Measurements from ENCODE around the gene SPATA9. TPM values are rescaled to one million over a fixed set of nuclear protein-coding genes. Genes with fewer than 3 reads are reported as not detected.

The SPATA9 gene
- polyA plus RNA-seq, 3 donors = 0.59 to 7.0 (median 0.67) TPM

DNA sequence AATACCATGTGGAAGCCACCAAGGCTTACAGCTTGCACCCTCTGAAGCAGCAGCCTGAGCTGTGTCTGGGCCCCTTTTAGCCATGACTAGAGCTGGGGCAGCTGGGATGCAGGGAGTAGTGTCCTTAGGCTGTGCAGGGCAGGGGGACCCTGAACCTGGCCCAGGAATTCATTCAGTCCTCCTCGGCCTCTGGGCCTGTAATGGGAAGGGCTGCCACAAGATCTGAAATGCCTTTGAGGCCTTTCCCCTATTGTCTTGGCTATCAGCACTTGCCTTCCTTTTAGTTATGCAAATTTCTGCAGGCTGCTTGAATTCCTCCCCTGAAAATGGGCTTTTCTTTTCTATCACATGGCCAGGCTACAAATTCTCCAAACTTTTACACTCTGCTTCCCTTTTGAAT is 53.9 kb downstream of the SPATA9 start:
- WGBS, 3 donors = 86 to 92% (median 87%) methylated on average over 1 of the region's 1 CpG
- H3K27ac ChIP-seq (ENCODE audit: low read depth, low read length) = no peak overlapping the region

DNA sequence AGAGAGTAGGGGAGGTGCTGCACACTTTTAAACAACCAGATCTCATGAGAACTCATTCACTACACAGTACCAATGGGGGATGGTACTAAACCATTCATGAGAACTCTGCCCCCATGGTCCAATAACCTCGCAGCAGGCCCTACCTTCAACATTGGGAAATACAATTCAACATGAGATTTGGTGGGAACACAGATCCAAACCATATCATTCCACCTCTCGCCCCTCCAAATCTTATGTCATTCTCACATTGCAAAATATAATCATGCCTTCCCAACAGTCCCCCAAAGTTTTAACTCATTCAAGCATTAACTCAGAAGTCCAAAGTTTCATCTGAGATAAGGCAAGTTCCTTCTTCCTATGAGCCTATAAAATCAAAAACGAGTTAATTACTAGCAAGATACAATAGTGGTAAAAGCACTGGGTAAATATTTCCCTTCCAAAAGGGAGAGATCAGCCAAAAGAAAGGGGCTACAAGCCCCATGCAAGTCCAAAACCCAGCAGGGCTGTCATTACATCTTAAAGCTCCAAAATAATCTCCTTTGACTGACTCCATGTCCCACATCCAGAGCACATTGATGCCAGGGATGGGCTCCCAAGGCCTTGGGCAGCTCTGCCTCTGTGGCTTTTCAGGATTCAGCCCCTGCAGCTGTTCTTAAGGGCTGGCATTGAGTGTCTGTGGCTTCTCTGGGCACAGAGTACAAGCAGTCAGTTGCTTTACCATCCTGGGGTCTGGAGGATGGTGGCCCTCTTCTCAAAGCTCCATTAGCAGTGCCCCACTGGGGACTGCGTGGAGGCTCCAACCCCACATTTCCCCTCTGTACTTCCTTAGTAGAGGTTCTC is 54.6 kb downstream of the SPATA9 start:
- WGBS, 3 donors = 87 to 91% (median 87%) methylated on average over 4 of the region's 4 CpGs
- no peak overlapping the region for H3K27ac ChIP-seq (ENCODE audit: low read depth, low read length)

DNA sequence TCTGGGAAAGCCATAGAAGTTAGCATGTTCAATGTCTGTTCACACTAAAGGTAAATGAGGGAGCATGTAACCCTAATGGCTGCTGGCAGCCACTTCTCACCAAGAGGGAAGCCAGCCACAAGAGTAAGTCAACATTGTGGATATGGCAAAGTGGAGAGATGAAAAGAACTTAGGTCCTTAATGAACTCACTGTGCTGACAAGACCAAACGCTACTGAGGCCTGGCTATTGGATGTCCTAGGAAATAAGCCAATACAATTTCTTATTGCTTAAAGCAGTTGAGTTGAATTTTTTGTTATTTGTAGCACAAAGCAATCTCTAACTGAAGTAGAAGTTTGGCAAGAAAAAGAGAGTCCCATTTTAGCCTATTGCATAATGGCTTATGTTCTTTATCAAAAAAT is 56.1 kb downstream of the SPATA9 start:
- 56 to 94% (median 74%) methylated on average over 1 of the region's 1 CpG for WGBS, 3 donors
- H3K27ac ChIP-seq (ENCODE audit: low read depth, low read length) = no peak overlapping the region

DNA sequence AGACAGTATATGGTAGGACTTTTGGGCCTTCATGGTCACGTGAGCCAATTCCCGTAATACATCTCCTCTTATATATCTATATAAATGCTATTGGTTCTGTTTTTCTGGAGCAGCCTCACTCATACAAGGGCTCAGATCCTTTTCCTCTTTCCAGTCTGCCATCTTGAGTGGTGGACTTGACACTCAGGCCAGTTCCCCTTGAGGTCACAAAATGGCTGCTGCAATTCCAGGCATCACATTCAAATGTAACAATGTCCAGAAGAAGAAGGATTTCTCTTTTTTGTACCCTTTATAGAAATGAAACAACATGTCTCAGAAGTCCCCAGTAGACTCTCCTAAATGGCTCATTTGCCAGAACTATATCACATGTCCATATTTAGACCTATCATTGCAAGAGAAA is 58.4 kb downstream of the SPATA9 start:
- H3K27ac ChIP-seq (ENCODE audit: low read depth, low read length) = no peak overlapping the region
- WGBS, 3 donors = 96 to 99% (median 98%) methylated on average over 2 of the region's 2 CpGs

DNA sequence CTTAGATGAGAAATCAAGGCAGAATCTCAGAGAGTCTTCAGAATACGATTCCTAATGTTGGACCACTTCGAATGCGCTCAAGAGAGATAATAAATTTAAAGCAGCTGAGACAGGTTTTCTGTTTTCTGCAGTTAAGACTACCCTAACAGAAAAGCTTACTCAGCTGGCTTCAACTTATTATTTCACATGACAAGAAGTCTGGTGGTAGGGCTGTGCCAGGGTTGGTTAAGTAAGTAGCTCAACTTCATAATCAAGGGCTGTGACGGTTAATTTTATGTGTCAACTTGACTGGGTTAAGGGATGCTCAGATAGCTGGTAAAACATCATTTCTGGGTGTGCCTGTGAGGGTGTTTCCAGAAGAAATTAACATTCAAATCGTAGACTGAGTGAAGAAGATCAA is 59.1 kb downstream of the SPATA9 start:
- 58 to 97% (median 94%) methylated on average over 5 of the region's 5 CpGs for WGBS, 3 donors
- no peak overlapping the region for H3K27ac ChIP-seq (ENCODE audit: low read depth, low read length)

DNA sequence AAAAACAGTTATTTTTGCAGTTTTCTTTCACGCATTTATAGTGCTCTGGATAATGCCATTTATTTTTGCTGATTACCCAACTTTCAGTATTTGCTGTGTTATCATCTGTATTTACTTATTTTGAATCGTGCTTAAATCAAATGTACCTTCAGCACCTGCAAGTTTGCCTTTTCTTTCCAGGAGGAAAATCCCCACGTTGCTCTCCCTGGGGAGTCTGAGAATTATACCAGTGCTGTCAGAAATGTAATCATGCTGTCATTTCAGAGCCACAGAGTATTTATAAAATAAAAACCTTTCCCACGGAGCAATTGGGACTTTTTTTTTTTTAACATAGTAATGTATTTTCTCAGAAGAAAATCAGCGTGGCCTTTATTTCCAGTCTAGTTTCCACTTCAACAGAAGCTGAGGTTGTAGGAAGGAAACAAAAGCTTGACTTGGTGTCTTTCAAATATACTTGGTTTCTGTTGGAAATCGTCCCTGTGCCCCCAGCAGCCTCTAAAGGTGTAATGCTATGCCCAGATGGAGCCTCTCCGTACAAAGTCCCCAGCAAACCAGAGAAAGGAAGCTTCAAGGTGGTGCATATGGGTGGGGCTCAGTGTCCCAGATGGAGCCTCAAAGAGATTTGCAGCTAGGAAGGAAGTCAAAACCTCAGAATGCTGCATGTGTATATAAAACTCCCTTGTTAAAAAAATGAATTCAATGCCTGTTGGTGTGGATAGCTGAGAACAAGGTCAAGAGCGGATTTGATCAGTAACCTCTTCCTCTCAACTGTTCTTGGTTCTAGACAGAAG is 60.8 kb downstream of the SPATA9 start:
- no peak overlapping the region for H3K27ac ChIP-seq (ENCODE audit: low read depth, low read length)
- 32 to 46% (median 46%) methylated on average over 8 of the region's 8 CpGs for WGBS, 3 donors

DNA sequence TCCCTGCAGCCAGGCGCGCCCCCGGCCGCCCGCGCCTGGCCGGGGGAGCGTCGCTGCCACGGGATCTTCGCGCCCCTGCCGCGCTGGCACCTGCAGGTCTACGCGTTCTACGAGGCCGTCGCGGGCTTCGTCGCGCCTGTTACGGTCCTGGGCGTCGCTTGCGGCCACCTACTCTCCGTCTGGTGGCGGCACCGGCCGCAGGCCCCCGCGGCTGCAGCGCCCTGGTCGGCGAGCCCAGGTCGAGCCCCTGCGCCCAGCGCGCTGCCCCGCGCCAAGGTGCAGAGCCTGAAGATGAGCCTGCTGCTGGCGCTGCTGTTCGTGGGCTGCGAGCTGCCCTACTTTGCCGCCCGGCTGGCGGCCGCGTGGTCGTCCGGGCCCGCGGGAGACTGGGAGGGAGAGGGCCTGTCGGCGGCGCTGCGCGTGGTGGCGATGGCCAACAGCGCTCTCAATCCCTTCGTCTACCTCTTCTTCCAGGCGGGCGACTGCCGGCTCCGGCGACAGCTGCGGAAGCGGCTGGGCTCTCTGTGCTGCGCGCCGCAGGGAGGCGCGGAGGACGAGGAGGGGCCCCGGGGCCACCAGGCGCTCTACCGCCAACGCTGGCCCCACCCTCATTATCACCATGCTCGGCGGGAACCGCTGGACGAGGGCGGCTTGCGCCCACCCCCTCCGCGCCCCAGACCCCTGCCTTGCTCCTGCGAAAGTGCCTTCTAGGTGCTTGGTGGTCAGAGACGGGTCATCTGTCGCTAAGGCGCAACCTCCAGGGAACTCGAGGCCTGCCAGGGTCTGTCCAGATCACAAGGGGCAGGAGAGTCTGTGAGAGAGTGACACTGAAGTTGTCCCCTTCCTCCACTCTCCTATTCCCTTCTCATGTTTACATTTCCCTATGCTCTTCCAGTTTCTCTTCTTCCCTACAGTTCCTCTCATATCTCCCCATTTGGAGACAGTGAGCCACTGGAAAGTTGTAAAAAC is 61.6 kb downstream of the SPATA9 start:
- no peak overlapping the region for H3K27ac ChIP-seq (ENCODE audit: low read depth, low read length)
- WGBS, 3 donors = 2 to 3% (median 3%) methylated on average over 68 to 92 of the region's 92 CpGs

DNA sequence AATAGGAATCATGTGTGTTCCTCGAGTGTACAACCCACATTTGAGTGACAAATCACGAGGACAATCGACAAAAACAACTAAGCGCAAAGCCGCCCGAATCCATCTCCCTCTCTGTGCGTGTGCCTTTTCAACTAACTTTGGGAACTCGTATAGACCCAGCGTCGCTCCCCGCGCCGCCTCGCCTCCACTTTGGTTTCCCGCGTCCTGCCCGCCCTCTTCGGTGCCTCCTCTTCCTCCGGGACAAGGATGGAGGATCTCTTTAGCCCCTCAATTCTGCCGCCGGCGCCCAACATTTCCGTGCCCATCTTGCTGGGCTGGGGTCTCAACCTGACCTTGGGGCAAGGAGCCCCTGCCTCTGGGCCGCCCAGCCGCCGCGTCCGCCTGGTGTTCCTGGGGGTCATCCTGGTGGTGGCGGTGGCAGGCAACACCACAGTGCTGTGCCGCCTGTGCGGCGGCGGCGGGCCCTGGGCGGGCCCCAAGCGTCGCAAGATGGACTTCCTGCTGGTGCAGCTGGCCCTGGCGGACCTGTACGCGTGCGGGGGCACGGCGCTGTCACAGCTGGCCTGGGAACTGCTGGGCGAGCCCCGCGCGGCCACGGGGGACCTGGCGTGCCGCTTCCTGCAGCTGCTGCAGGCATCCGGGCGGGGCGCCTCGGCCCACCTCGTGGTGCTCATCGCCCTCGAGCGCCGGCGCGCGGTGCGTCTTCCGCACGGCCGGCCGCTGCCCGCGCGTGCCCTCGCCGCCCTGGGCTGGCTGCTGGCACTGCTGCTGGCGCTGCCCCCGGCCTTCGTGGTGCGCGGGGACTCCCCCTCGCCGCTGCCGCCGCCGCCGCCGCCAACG is 62.5 kb downstream of the SPATA9 start, which contains the start of gene GPR150:
TSS of gene GPR150 (plus strand) at position 58 of the 840 bp plus-strand sequence. CDS start at position 247, 189 bp downstream.
- H3K27ac ChIP-seq (ENCODE audit: low read depth, low read length) = no peak within 1 kb of the TSS

DNA sequence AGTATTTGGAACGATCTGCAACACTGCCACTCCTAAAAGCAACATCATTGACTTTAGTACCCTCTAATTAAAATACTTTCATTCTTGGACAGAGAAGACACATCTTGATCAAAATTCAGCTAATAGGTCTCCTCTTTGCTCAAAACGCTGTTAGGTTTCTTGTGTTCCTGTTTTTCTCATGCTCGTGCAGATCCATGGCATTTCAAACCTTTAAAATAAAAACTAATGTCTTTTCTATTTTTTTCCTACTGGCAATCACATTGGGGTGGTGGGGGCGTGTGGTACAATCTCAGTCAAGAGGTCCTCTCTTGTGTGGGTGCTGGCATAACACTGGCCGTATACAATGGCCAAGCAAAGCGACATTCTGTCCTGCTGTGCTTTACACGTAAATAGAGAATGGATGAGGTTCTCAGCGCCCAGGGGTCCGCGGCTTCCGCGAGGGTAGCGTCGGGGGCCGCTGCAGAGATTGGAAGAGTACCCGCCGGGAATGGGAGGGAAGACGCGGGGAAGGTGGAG is 63.2 kb downstream of the SPATA9 start:
- no peak overlapping the region for H3K27ac ChIP-seq (ENCODE audit: low read depth, low read length)
- 8 to 13% (median 8%) methylated on average over 19 of the region's 19 CpGs for WGBS, 3 donors

More for the DNA sequence above, 62.5 kb downstream of the SPATA9 start, which contains the start of gene GPR150:
- WGBS, 3 donors = 0 to 1% (median 1%) methylated on average over 57 to 85 of the region's 85 CpGs

DNA sequence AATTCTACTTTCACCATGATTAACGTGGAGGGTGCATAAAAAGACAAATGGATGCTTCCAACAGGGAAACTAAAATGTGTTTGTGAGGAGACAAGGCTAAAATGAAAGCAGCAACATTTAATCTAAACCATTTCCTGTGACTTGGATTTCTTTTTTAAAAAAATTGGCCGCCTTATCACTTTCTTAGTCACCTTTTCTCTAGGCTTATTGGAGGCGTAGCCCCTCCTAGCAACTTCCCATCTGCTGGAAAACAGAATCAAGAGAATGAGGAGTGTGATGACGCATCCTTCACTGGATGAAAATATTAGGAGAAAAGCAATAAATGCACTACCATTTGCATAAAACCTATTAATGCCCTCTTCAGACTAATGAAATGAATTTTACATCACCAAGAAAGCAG is 63.7 kb downstream of the SPATA9 start:
- WGBS, 3 donors = 82 to 88% (median 88%) methylated on average over 4 of the region's 4 CpGs
- no peak overlapping the region for H3K27ac ChIP-seq (ENCODE audit: low read depth, low read length)

DNA sequence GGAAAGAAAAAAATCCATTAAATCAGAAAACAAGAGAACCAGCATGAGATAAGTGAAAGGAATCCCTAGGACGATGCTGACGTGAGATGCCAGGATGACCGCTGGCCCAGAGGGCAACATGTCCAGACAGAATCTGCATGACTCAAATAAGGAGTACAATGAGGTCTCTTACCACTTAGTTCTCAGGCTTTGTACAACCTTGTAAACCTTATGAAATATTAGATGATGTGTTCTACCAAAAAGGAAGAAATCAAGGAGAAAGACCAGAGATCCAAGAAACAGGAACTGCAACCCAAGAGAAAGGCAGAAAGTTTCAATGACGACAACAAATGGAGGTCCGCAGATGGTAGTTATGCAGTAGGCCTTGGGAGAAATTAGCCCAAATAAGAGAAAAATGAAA is 65.7 kb downstream of the SPATA9 start:
- 85 to 96% (median 94%) methylated on average over 5 of the region's 5 CpGs for WGBS, 3 donors
- no peak overlapping the region for H3K27ac ChIP-seq (ENCODE audit: low read depth, low read length)

DNA sequence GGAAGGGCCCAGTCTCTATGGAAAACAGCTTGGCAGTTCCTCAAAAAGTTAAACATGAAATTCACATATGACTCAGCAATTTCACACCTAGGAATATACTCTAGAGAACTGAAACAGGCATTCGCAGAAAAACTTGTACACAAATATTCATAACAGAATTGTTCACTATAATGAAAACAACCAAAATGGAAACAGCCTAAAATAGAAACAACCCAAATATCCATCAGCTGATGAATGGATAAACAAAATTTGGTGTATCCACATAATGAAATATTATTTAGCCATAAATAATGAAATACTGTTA is 67.7 kb downstream of the SPATA9 start:
- no peak overlapping the region for H3K27ac ChIP-seq (ENCODE audit: low read depth, low read length)
- WGBS, 3 donors = 81 to 84% (median 81%) methylated on average over 1 of the region's 1 CpG

DNA sequence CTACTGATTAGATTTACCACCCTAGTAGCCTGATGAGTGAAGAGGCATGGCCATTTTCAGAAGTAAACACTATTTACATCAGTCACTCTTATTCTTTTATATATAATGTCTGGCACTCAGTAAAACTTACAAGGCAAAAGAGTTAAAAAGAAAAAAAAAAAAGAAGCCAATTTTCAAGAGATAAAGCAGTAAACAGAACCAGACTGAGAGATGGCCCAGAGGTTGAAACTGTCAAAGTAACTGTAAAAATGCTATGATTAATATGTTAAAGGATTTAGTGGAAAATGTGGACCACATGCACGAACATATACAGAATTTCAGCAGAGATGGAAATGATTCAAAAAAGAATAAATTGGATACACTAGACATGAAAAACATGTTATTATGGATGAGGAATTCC is 69.3 kb downstream of the SPATA9 start:
- WGBS, 3 donors = 89 to 100% (median 98%) methylated on average over 1 of the region's 1 CpG
- no peak overlapping the region for H3K27ac ChIP-seq (ENCODE audit: low read depth, low read length)

DNA sequence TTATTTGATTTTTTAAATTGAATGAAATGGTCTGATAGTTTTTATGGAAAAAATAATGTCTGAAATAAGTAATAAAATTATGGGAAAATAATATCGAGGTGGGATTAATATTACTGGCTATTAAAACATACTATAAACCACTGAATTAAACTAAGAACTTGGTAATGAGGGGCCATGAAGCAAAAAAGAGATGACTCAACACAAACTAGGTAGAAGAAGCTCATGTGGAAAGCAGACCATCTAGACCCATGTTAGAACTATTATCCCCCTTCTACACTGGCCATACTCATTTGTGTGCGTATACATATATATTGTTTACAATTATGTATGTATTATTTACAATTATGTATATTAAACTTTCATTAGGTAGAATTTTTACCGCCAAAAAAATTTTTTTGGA is 71.4 kb downstream of the SPATA9 start:
- H3K27ac ChIP-seq (ENCODE audit: low read depth, low read length) = no peak overlapping the region
- WGBS, 3 donors = 92 to 96% (median 95%) methylated on average over 3 of the region's 3 CpGs

DNA sequence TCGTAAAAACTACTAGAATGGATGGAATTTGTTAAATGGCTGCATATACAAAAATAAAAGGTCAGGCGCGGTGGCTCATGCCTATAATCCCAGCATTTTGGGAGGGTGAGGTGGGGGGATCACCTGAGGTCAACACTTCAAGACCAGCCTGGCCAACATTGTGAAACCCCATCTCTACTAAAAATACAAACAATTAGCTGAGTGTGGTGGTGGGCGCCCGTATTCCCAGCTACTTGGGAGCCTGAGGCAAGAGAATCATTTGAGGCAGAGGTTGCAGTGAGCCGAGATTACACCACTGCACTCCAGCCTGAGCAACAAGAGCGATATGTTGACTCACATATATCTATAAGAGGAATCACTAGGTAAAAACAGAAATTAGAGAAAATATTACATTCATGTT is 72.2 kb downstream of the SPATA9 start:
- H3K27ac ChIP-seq (ENCODE audit: low read depth, low read length) = no peak overlapping the region
- 90 to 96% (median 95%) methylated on average over 7 of the region's 7 CpGs for WGBS, 3 donors

DNA sequence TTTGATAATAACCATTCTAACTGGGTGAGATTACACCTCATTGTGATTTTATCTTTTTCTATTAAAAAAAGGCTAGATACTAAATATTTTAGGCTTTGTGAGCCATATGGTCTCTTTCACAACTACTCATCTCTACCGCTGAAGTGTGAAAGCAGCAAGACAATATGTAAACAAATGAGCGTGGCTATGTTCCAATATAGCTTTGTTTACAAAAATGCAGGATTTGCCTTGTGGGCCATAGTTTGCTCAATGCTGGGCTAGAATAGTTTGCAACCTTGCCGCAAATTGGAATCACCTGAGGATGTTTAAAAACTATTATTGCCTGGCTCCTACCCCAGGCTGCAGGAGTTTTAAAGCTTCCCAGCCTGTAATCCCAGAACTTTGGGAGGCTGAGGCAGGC is 73.1 kb downstream of the SPATA9 start:
- no peak overlapping the region for H3K27ac ChIP-seq (ENCODE audit: low read depth, low read length)
- 34 to 67% (median 62%) methylated on average over 3 of the region's 3 CpGs for WGBS, 3 donors

Measured in adipose tissue (tissue), 3 donors.